Activated naive CD4-positive, alpha-beta T cell treated with anti-CD3 and anti-CD28 coated beads, Interleukin-2, amount 10 ng/mL, durations not matched to agents 7 days and 5 days (primary cell): ENCODE data around the gene STIM1.

ENCODE experiments used
- CTCF ChIA-PET: fragments of 350-600 bp; sonication (Branson Sonifier 250); formaldehyde crosslinking; loops from one replicate; lab custom pipeline; 2021; ENCODE audit warnings: antibody characterized with exemption; lab: Charles Lee
- DNase-seq: peaks from one replicate; pipeline ENCODE4 v3.0.0-alpha.2; 2020
- H3K27ac Mint-ChIP-seq: one replicate; pipeline ENCODE4 v1.8.0; 2021; ENCODE audit warnings: mild to moderate bottlenecking, moderate library complexity, mixed read lengths
- H3K27me3 Mint-ChIP-seq: one replicate; pipeline ENCODE4 v1.8.0; 2021; ENCODE audit warnings: mild to moderate bottlenecking, mixed read lengths
- H3K36me3 Mint-ChIP-seq: one replicate; pipeline ENCODE4 v1.8.0; 2021; ENCODE audit warnings: mixed read lengths
- H3K4me1 Mint-ChIP-seq: one replicate; pipeline ENCODE4 v1.8.0; 2021; ENCODE audit warnings: mixed read lengths
- H3K4me3 Mint-ChIP-seq: one replicate; pipeline ENCODE4 v1.8.0; 2021; ENCODE audit warnings: mild to moderate bottlenecking, moderate library complexity, mixed read lengths
- H3K9me3 Mint-ChIP-seq: one replicate; pipeline ENCODE4 v1.8.0; 2021; ENCODE audit warnings: mixed read lengths

The STIM1 gene

GRCh38 chr11:3834664-3835461, 20.6 kb upstream of the STIM1 start:
- Mint-ChIP-seq H3K4me3 (peak overlapping the region; percentile 88), H3K9me3 (no peaks in the 10 kb centered on the region), H3K36me3 (peaks cover 74% of the 10 kb centered on the region), H3K27ac (peak overlapping the region; percentile 74), H3K27me3 (no peaks in the 10 kb centered on the region), H3K4me1 (peaks cover 84% of the 10 kb centered on the region)
- CTCF ChIA-PET: interaction anchor here (1.1 to 12.4 kb wide), 7 partner anchors 9 to 237 kb away, joined by 3 to 179 read pairs (median 7); partner anchors contain the start of gene STIM1
- peak; percentile 33 for DNase-seq

- CTCF ChIA-PET: interaction anchor here (1.1 to 12.4 kb wide), 6 partner anchors 10 to 237 kb away, joined by 3 to 179 read pairs (median 7); partner anchors contain the start of gene STIM1
- no peak for DNase-seq
- H3K4me3 Mint-ChIP-seq: peak overlapping the region; percentile 88
- no peaks in the 10 kb centered on the region for H3K27me3 Mint-ChIP-seq
- H3K9me3 Mint-ChIP-seq: no peaks in the 10 kb centered on the region
- H3K4me1 Mint-ChIP-seq: peaks cover 82% of the 10 kb centered on the region
- H3K36me3 Mint-ChIP-seq: peaks cover 68% of the 10 kb centered on the region
- H3K27ac Mint-ChIP-seq: peak overlapping the region; percentile 74
Observed at GRCh38 chr11:3835751-3836150, 19.7 kb upstream of the STIM1 start.

GRCh38 chr11:3836903-3837302, 18.6 kb upstream of the STIM1 start:
- CTCF ChIA-PET: interaction anchor here (1.5 to 12.4 kb wide), 6 partner anchors 11 to 236 kb away, joined by 4 to 179 read pairs (median 10); partner anchors contain the start of genes PGAP2 and STIM1
- Mint-ChIP-seq H3K27ac (peak overlapping the region; percentile 94), H3K4me1 (peaks cover 74% of the 10 kb centered on the region), H3K27me3 (no peaks in the 10 kb centered on the region), H3K36me3 (peaks cover 57% of the 10 kb centered on the region), H3K4me3 (peak overlapping the region; percentile 88), H3K9me3 (no peaks in the 10 kb centered on the region)
- peak; percentile 79 for DNase-seq

GRCh38 chr11:3837793-3838192, 17.7 kb upstream of the STIM1 start:
- no peaks in the 10 kb centered on the region for H3K27me3 Mint-ChIP-seq
- peak overlapping the region; percentile 88 for H3K4me3 Mint-ChIP-seq
- H3K36me3 Mint-ChIP-seq: peaks cover 52% of the 10 kb centered on the region
- no peaks in the 10 kb centered on the region for H3K9me3 Mint-ChIP-seq
- peaks cover 70% of the 10 kb centered on the region for H3K4me1 Mint-ChIP-seq
- CTCF ChIA-PET: interaction anchor here (0.7 to 12.4 kb wide), 6 partner anchors 12 to 235 kb away, joined by 3 to 179 read pairs (median 8); partner anchors contain the start of genes PGAP2 and STIM1
- peak overlapping the region; percentile 94 for H3K27ac Mint-ChIP-seq
- DNase-seq: no peak

- DNase-seq: no peak
- peak overlapping the region; percentile 88 for H3K4me3 Mint-ChIP-seq
- H3K9me3 Mint-ChIP-seq: no peaks in the 10 kb centered on the region
- H3K4me1 Mint-ChIP-seq: peaks cover 69% of the 10 kb centered on the region
- H3K27me3 Mint-ChIP-seq: no peaks in the 10 kb centered on the region
- H3K36me3 Mint-ChIP-seq: peaks cover 48% of the 10 kb centered on the region
- H3K27ac Mint-ChIP-seq: peak overlapping the region; percentile 94
- CTCF ChIA-PET: interaction anchor here (1.0 to 12.4 kb wide), 7 partner anchors 13 to 234 kb away, joined by 3 to 179 read pairs (median 7); partner anchors contain the start of genes PGAP2 and STIM1
Observed at GRCh38 chr11:3838504-3838903, 17.0 kb upstream of the STIM1 start.

- CTCF ChIA-PET: interaction anchor here (0.6 to 12.4 kb wide), 8 partner anchors 9 to 232 kb away, joined by 3 to 179 read pairs (median 5); partner anchors contain the start of genes PGAP2 and STIM1
- H3K27ac Mint-ChIP-seq: peak overlapping the region; percentile 94
- no peaks in the 10 kb centered on the region for H3K27me3 Mint-ChIP-seq
- no peaks in the 10 kb centered on the region for H3K9me3 Mint-ChIP-seq
- peaks cover 30% of the 10 kb centered on the region for H3K36me3 Mint-ChIP-seq
- peak; percentile 57 for DNase-seq
- H3K4me3 Mint-ChIP-seq: peak overlapping the region; percentile 88
- H3K4me1 Mint-ChIP-seq: peaks cover 64% of the 10 kb centered on the region
Observed at GRCh38 chr11:3840004-3840869, 15.2 kb upstream of the STIM1 start.

- peaks cover 62% of the 10 kb centered on the region for H3K4me1 Mint-ChIP-seq
Observed at GRCh38 chr11:3840870-3841425, 14.5 kb upstream of the STIM1 start, which contains the start of gene RHOG. RHOG (minus strand) TSS chr11:3840959; CDS start chr11:3828138, 12,821 bp downstream.

GRCh38 chr11:3841426-3842350, 13.8 kb upstream of the STIM1 start:
- no peaks in the 10 kb centered on the region for H3K9me3 Mint-ChIP-seq
- peak overlapping the region; percentile 82 for H3K4me3 Mint-ChIP-seq
- DNase-seq: peak; percentile 95
- peaks cover 56% of the 10 kb centered on the region for H3K4me1 Mint-ChIP-seq
- CTCF ChIA-PET: interaction anchor here (0.5 to 12.4 kb wide), 16 partner anchors 10 to 231 kb away, joined by 3 to 179 read pairs (median 4); partner anchors contain the start of genes PGAP2 and STIM1
- peak overlapping the region; percentile 99 for H3K27ac Mint-ChIP-seq
- no peaks in the 10 kb centered on the region for H3K27me3 Mint-ChIP-seq
- H3K36me3 Mint-ChIP-seq: peaks cover 24% of the 10 kb centered on the region

More at GRCh38 chr11:3840870-3841425, 14.5 kb upstream of the STIM1 start, which contains the start of gene RHOG:
- Mint-ChIP-seq H3K36me3 (peaks cover 25% of the 10 kb centered on the region), H3K27ac (peak within 1 kb of the TSS; percentile 99), H3K9me3 (no peaks in the 10 kb centered on the region), H3K27me3 (no peaks in the 10 kb centered on the region), H3K4me3 (peak within 1 kb of the TSS; percentile 88)
- DNase-seq: no peak
- CTCF ChIA-PET: interaction anchor here (0.9 to 12.4 kb wide), 15 partner anchors 10 to 232 kb away, joined by 3 to 179 read pairs (median 4); partner anchors contain the start of genes PGAP2 and STIM1

- CTCF ChIA-PET: interaction anchor here (1.0 to 12.4 kb wide), 5 partner anchors 8 to 231 kb away, joined by 3 to 195 read pairs (median 4); partner anchors contain the start of gene STIM1
- peak overlapping the region; percentile 69 for H3K27ac Mint-ChIP-seq
- H3K36me3 Mint-ChIP-seq: peaks cover 16% of the 10 kb centered on the region
- H3K4me1 Mint-ChIP-seq: peaks cover 41% of the 10 kb centered on the region
- no peak overlapping the region for H3K4me3 Mint-ChIP-seq
- H3K9me3 Mint-ChIP-seq: no peaks in the 10 kb centered on the region
- H3K27me3 Mint-ChIP-seq: peaks cover 4% of the 10 kb centered on the region
- no peak for DNase-seq
Observed at GRCh38 chr11:3843326-3843725, 12.1 kb upstream of the STIM1 start.

- H3K9me3 Mint-ChIP-seq: no peaks in the 10 kb centered on the region
- peaks cover 37% of the 10 kb centered on the region for H3K4me1 Mint-ChIP-seq
- H3K27me3 Mint-ChIP-seq: peaks cover 4% of the 10 kb centered on the region
- no peak for DNase-seq
- H3K27ac Mint-ChIP-seq: no peak overlapping the region
- H3K4me3 Mint-ChIP-seq: no peak overlapping the region
- CTCF ChIA-PET: interaction anchor here (9.1 to 12.4 kb wide), 2 partner anchors 7 to 229 kb away, joined by 179 to 195 read pairs; partner anchors contain the start of gene STIM1
- H3K36me3 Mint-ChIP-seq: no peaks in the 10 kb centered on the region
Observed at GRCh38 chr11:3845246-3845645, 10.2 kb upstream of the STIM1 start.

GRCh38 chr11:3845670-3846069, 9.8 kb upstream of the STIM1 start:
- H3K4me1 Mint-ChIP-seq: peaks cover 37% of the 10 kb centered on the region
- no peaks in the 10 kb centered on the region for H3K36me3 Mint-ChIP-seq
- no peak overlapping the region for H3K27ac Mint-ChIP-seq
- CTCF ChIA-PET: interaction anchor here (9.1 to 12.4 kb wide), 2 partner anchors 6 to 228 kb away, joined by 179 to 195 read pairs; partner anchors contain the start of gene STIM1
- no peaks in the 10 kb centered on the region for H3K9me3 Mint-ChIP-seq
- no peak overlapping the region for H3K4me3 Mint-ChIP-seq
- DNase-seq: no peak
- peaks cover 4% of the 10 kb centered on the region for H3K27me3 Mint-ChIP-seq

- CTCF ChIA-PET: interaction anchor here (0.5 to 9.7 kb wide), 40 partner anchors 9 to 261 kb away, joined by 3 to 195 read pairs (median 4); partner anchors contain the start of genes PGAP2 and RHOG
- H3K27ac Mint-ChIP-seq: no peak overlapping the region
- H3K27me3 Mint-ChIP-seq: peaks cover 4% of the 10 kb centered on the region
- no peak overlapping the region for H3K4me3 Mint-ChIP-seq
- DNase-seq: peak; percentile 51
- no peaks in the 10 kb centered on the region for H3K9me3 Mint-ChIP-seq
- H3K4me1 Mint-ChIP-seq: peaks cover 42% of the 10 kb centered on the region
- H3K36me3 Mint-ChIP-seq: peaks cover 2% of the 10 kb centered on the region
Observed at GRCh38 chr11:3849297-3849874, 6.1 kb upstream of the STIM1 start.
